Fibroblast of lung (primary cell): Measurements from ENCODE around the gene TMEM184B.

Experiments used
- EZH2 ChIP-seq: IDR thresholded peaks from 2 replicates; pipeline ENCODE4 v1.5.1; 2012; ENCODE audit warnings: low read length, control low read depth, mild to moderate bottlenecking; ENCODE audit errors: missing control alignments
- TF ChIP-seq, protein P1 (sequence below), 2 donors: IDR thresholded peaks in 1 of 2; conservative IDR thresholded peaks in 1 of 2; 1 replicate in 1 of 2; 2 replicates in 1 of 2; pipeline ENCODE4 v1.5.1; 2011 to 2012; ENCODE audit warnings: low read length in 2 of 2, control low read depth in 1 of 2, inconsistent platforms in 1 of 2, low read depth in 1 of 2, mild to moderate bottlenecking in 1 of 2

GRCh38 chr22:38193580-38193979 lies 79.2 kb downstream of the TMEM184B start:
- TF ChIP-seq, protein P1, sequence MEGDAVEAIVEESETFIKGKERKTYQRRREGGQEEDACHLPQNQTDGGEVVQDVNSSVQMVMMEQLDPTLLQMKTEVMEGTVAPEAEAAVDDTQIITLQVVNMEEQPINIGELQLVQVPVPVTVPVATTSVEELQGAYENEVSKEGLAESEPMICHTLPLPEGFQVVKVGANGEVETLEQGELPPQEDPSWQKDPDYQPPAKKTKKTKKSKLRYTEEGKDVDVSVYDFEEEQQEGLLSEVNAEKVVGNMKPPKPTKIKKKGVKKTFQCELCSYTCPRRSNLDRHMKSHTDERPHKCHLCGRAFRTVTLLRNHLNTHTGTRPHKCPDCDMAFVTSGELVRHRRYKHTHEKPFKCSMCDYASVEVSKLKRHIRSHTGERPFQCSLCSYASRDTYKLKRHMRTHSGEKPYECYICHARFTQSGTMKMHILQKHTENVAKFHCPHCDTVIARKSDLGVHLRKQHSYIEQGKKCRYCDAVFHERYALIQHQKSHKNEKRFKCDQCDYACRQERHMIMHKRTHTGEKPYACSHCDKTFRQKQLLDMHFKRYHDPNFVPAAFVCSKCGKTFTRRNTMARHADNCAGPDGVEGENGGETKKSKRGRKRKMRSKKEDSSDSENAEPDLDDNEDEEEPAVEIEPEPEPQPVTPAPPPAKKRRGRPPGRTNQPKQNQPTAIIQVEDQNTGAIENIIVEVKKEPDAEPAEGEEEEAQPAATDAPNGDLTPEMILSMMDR (conservative IDR thresholded peaks at IDR 0.05 in 1 of 2, IDR thresholded peaks at IDR 0.05 in 1 of 2; ENCODE audit: low read depth in 1 of 2, low read length in 2 of 2): no peak
- no peak for TF ChIP-seq EZH2
